ENCODE measurements around the gene POTEH.
"Not testable (repeated sequence)": the region's sequence is repeated elsewhere in the genome, so short reads cannot be mapped to it uniquely, and the experiment has no call there.

GRCh38 chr22:15738157-15738908 lies 48.5 kb downstream of the POTEH start:
- TF ChIP-seq KDM1A (IDR thresholded peaks at IDR 0.05; ENCODE audit: low read depth); MYC (IDR thresholded peaks at IDR 0.05; ENCODE audit: borderline replicate concordance, low read length): not testable (repeated sequence)
